Lower leg skin (tissue), 4 donors: ENCODE measurements around the gene HSPB9. TPM values are rescaled to one million over a fixed set of nuclear protein-coding genes. Genes with fewer than 3 reads are reported as not detected.
A peak's percentile ranks its signal among the peaks of the same experiment; 100 is the strongest.
"Not testable (repeated sequence)": the region's sequence is repeated elsewhere in the genome, so short reads cannot be mapped to it uniquely, and the experiment has no call there.

Source experiments
- DNase-seq, 2 donors: peaks; one replicate each; pipeline ENCODE4 v3.0.0-alpha.2; 2019; ENCODE audit warnings: low spot score in 2 of 2
- H3K4me3 ChIP-seq: fragments of 200-600 bp; sonication (generic); 2 replicates; pipeline ENCODE4 v1.5.1; 2017; ENCODE audit warnings: mild to moderate bottlenecking, low read depth; ENCODE audit not compliant: poor library complexity, severe bottlenecking
- POLR2A ChIP-seq, 2 donors: fragments of 450-650 bp; IDR thresholded peaks; one replicate each; pipeline ENCODE4 v1.6.1; 2016 to 2017; ENCODE audit warnings: antibody characterized with exemption in 2 of 2, mild to moderate bottlenecking in 1 of 2, moderate library complexity in 1 of 2
- WGBS, 2 donors: methylation state at CpG; one replicate each; pipeline ENCODE4 v1.1.5; 2018; 5-methylcytosine and 5-hydroxymethylcytosine counted together
- intact Hi-C: fragments of 100-400 bp; cut with DNase I; formaldehyde crosslinking; loops from one replicate; pipeline ENCODE4 v1.15.0; 2023; ENCODE audit warnings: low total_unique reads
- total RNA-seq, 4 donors: library from RNA; depleted of rRNA; stranded (reverse); fragments of >200 nt; gene quantifications; one replicate each; pipeline ENCODE4 v1.1.0, GENCODE V29; 2016
- TF ChIP-seq, protein P1 (sequence below), 3 donors: fragments of 450-650 bp; IDR thresholded peaks; one replicate each; pipeline ENCODE4 v1.5.1; 2016; ENCODE audit warnings: antibody characterized with exemption in 3 of 3, mild to moderate bottlenecking in 3 of 3, moderate library complexity in 2 of 3

Gene HSPB9
- total RNA-seq, 4 donors from 2014 or later: 0.23 TPM; not detected in 3

DNA sequence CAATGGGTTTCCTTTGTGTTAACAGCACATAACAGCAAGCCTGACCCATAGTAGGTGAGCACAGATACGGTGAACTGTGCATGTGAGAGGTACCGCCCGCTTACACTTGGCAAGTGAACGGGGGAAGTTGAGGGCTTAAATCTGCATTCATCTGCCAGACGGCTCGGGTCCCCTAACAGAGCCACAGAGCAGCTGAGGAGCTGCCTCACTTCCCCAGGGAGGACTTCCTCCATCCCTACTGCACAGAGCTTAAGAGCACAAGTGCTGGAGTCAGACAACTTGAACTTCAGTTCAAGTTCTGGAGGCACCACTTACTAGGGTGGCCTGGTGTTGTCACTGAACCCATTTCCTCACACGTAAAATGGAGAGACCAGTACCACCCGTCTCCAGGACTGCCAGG, 18.8 kb downstream of the HSPB9 start:
- no peak for TF ChIP-seq POLR2A (IDR thresholded peaks at IDR 0.05)
- TF ChIP-seq, protein P1, sequence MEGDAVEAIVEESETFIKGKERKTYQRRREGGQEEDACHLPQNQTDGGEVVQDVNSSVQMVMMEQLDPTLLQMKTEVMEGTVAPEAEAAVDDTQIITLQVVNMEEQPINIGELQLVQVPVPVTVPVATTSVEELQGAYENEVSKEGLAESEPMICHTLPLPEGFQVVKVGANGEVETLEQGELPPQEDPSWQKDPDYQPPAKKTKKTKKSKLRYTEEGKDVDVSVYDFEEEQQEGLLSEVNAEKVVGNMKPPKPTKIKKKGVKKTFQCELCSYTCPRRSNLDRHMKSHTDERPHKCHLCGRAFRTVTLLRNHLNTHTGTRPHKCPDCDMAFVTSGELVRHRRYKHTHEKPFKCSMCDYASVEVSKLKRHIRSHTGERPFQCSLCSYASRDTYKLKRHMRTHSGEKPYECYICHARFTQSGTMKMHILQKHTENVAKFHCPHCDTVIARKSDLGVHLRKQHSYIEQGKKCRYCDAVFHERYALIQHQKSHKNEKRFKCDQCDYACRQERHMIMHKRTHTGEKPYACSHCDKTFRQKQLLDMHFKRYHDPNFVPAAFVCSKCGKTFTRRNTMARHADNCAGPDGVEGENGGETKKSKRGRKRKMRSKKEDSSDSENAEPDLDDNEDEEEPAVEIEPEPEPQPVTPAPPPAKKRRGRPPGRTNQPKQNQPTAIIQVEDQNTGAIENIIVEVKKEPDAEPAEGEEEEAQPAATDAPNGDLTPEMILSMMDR (IDR thresholded peaks at IDR 0.05): no peak
- 68 to 78% methylated on average over 8 of the region's 8 CpGs for WGBS, 2 donors
- intact Hi-C loops: no loop called here
- H3K4me3 ChIP-seq: no peak overlapping the region
- no peak for DNase-seq

DNA sequence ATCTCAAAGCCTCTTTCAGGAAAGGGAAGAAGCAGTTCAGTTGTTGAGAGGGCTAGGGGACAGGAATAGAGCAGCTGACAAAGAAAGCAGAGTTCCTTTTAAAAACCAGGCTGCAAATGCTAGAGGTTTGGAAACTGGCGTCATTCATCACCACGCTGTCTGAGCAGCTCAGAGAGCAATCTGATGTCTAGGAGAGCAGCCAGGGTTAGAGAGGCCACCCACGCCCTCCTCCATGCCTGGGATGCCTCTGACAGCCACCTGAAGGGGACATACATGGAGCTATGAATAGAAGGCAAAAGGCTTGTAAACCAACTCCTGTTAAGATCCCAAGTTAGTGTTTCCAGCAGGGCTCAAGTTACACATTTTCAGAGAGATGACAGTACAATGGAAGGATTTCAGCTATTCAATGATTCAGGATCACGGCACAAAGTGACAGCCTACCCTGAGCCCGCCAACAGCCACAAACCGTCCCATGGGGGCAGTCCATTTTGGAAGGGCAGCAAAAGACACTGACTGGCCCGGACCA, 19.8 kb downstream of the HSPB9 start:
- DNase-seq: no peak
- no peak for TF ChIP-seq POLR2A (IDR thresholded peaks at IDR 0.05)
- TF ChIP-seq, protein P1 (IDR thresholded peaks at IDR 0.05): no peak
- intact Hi-C loops: no loop called here
- H3K4me3 ChIP-seq: no peak overlapping the region
- WGBS, 2 donors: 71 to 83% methylated on average over 7 of the region's 7 CpGs

DNA sequence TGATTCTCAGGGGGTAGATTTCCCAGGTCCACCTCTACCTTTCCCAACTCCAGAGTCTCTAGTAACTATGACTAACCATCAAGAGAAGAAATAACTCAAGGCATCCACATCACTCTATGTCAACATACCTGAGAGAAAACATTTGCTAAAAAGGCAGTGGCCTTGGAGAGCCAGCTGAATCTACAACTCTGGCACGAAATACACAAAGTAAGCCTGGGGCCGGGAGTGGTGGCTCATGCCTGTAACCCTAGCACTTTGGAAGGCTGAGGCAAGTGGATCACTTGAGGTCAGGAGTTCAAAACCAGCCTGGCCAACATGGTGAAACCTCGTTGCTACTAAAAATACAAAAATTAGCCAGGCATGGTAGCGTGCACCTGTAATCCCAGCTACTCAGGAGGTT, 20.5 kb downstream of the HSPB9 start:
- DNase-seq, intact Hi-C loops, H3K4me3 ChIP-seq: not testable (repeated sequence)
- WGBS, 2 donors: 79 to 89% methylated on average over 4 of the region's 4 CpGs

GRCh38 chr17:42146911-42147607, 24.5 kb downstream of the HSPB9 start:
- TF ChIP-seq POLR2A (IDR thresholded peaks at IDR 0.05): no peak
- TF ChIP-seq, protein P1 (IDR thresholded peaks at IDR 0.05): no peak
- intact Hi-C loops: no loop called here
- no peak overlapping the region for H3K4me3 ChIP-seq
- no peak for DNase-seq
- 94% methylated on average over 11 to 13 of the region's 13 CpGs for WGBS, 2 donors

DNA sequence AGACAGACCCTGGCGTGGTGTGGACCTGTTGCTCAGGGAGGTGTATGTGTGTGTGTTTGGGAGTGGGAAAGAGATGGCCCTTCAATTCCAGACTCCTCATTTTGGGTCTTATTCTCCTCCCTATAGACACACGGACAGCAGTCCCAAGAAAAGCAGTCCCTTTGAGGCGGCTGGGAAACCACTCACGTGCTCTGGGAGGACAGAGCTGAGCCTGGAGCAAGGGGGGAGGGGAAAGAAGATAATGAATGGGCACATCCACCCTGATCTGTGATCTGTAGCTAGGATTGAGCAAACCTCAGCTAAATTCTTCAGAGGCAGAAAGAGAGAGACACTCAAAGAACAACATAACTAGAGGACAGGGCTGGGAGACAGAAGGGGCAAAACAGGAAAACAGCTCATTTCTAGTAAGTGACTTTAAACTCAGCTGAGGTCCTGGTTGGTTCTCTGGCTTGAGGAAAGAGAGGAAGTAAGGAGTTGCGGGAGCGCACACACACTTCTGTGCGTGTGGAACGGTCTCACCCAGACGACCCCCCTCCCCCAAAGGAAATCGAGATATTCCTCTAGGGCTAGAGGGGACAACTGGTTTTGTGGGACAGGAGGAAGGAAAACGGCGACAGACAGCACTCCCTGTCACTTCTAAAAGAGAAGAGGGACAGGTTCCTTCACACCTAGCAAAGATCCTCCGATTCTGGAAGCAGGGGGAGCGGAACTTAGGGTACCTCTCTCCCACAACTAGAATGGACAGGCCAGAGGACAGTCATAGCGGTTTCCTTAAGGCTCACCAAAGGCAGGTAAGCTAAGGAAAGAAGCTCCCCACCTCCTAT, 31.5 kb downstream of the HSPB9 start:
- H3K4me3 ChIP-seq: peak overlapping the region; percentile 93
- intact Hi-C loops: no loop called here
- WGBS, 2 donors: 3% methylated on average over 15 of the region's 15 CpGs
- TF ChIP-seq, protein P1 (IDR thresholded peaks at IDR 0.05): no peak
- TF ChIP-seq POLR2A (IDR thresholded peaks at IDR 0.05): no peak
- DNase-seq: no peak

- no peak for DNase-seq
- intact Hi-C loops: no loop called here
- no peak overlapping the region for H3K4me3 ChIP-seq
- 35% methylated on average over 17 of the region's 17 CpGs for WGBS, 2 donors
- TF ChIP-seq POLR2A (IDR thresholded peaks at IDR 0.05): no peak
- TF ChIP-seq, protein P1 (IDR thresholded peaks at IDR 0.05): no peak
These were observed 33.0 kb downstream of the HSPB9 start for GRCh38 chr17:42155614-42156045.
